IPS DF 6.9 (cell line): ENCODE results near the gene S100A4.
"Not testable (repeated sequence)": the region's sequence is repeated elsewhere in the genome, so short reads cannot be mapped to it uniquely, and the experiment has no call there.

Source experiments
- DNase-seq: peaks from one replicate; pipeline ENCODE4 v3.0.0-alpha.2; 2013; ENCODE audit warnings: low read depth, low spot score
- H3K27ac ChIP-seq: one replicate; pipeline ENCODE4 v1.5.1; 2013; ENCODE audit warnings: low read length, control low read depth
- H3K27me3 ChIP-seq: 2 replicates; pipeline ENCODE4 v1.6.1; 2013; ENCODE audit warnings: mild to moderate bottlenecking, low read length; ENCODE audit not compliant: control insufficient read depth, insufficient read depth
- H3K36me3 ChIP-seq: 2 replicates; pipeline ENCODE4 v1.6.1; 2013; ENCODE audit warnings: low read length; ENCODE audit not compliant: control insufficient read depth, insufficient read depth
- H3K4me1 ChIP-seq: 2 replicates; pipeline ENCODE4 v1.6.1; 2013; ENCODE audit warnings: low read length; ENCODE audit not compliant: control insufficient read depth, insufficient read depth
- H3K4me3 ChIP-seq: 2 replicates; pipeline ENCODE4 v1.5.1; 2013; ENCODE audit warnings: mild to moderate bottlenecking, low read length
- H3K9me3 ChIP-seq: 2 replicates; pipeline ENCODE4 v1.6.1; 2013; ENCODE audit warnings: low read length, inconsistent platforms; ENCODE audit not compliant: control insufficient read depth, insufficient read depth
- WGBS: extraction: QIAGEN DNeasy Blood & Tissue Kit; methylation state at CpG from one replicate; pipeline ENCODE4 v1.1.7; 2013; ENCODE audit warnings: mixed read lengths, missing lambda C conversion rate; ENCODE audit not compliant: insufficient read length, insufficient coverage; 5-methylcytosine and 5-hydroxymethylcytosine counted together

Gene S100A4

GRCh38 chr1:153578936-153579335, 33.3 kb upstream of the S100A4 start:
- Histone ChIP-seq H3K36me3 (no peaks in the 10 kb centered on the region), H3K4me3 (no peak overlapping the region), H3K9me3 (no peaks in the 10 kb centered on the region), H3K27ac (no peak overlapping the region), H3K4me1 (no peaks in the 10 kb centered on the region), H3K27me3 (no peaks in the 10 kb centered on the region)
- DNase-seq, result no peak
- WGBS, result no CpG with 5 or more reads among the region's 3 CpGs

DNA sequence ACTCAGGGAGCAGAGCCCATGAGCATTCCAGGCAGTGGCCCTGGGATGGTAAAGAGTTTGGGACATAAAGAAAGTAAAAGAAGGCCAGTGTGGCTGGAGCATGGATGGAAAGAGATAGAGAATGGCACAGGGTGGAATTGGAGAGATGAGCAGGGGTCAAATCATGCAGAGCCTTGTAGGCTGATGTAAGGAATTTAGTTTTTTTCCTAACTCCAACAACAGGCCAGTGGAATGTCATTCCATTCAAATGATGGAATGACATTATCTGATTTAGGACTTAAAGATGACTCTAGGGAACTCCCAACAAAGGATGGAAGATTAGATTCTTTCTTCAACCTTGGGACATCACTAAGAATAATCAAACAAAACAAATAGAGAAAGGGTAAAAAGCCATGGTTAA, 32.9 kb upstream of the S100A4 start:
- Histone ChIP-seq H3K4me1 (no peaks in the 10 kb centered on the region), H3K4me3 (no peak overlapping the region), H3K9me3 (no peaks in the 10 kb centered on the region), H3K36me3 (no peaks in the 10 kb centered on the region), H3K27ac (no peak overlapping the region), H3K27me3 (no peaks in the 10 kb centered on the region)
- DNase-seq, result no peak

- H3K4me3 ChIP-seq, result no peak overlapping the region
- DNase-seq, result no peak
- no peaks in the 10 kb centered on the region for H3K27me3 ChIP-seq
- H3K36me3 ChIP-seq, result no peaks in the 10 kb centered on the region
- no peaks in the 10 kb centered on the region for H3K4me1 ChIP-seq
- H3K9me3 ChIP-seq, result no peaks in the 10 kb centered on the region
- no peak overlapping the region for H3K27ac ChIP-seq
- no CpG with 5 or more reads among the region's 9 CpGs for WGBS
These were observed 32.0 kb upstream of the S100A4 start for GRCh38 chr1:153577624-153578051.

DNA sequence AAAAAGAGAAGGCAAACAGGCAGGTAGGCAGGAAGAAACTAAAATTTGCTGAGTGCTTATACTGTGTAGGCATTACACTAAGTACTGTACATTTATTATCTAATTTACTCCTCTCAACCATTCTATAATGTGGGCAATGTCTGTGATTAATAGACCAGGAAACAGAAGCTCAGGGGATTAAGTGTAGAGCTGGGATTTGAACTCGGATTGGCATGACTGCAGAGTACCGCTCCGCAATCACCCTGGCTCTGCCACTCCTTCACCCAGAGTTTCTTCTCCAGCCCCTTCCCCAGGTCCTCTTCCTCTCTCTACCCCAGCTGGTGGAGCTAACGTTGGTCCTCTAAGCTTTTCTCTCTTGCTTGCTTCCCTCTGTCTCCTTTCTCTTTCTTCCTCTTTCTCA, 31.5 kb upstream of the S100A4 start:
- no peaks in the 10 kb centered on the region for H3K4me1 ChIP-seq
- no peak overlapping the region for H3K4me3 ChIP-seq
- H3K27me3 ChIP-seq, result no peaks in the 10 kb centered on the region
- H3K27ac ChIP-seq, result no peak overlapping the region
- H3K9me3 ChIP-seq, result no peaks in the 10 kb centered on the region
- no CpG with 5 or more reads among the region's 4 CpGs for WGBS
- H3K36me3 ChIP-seq, result no peaks in the 10 kb centered on the region
- DNase-seq, result no peak

- H3K9me3 ChIP-seq, H3K27me3 ChIP-seq, H3K27ac ChIP-seq, H3K4me3 ChIP-seq, H3K4me1 ChIP-seq, DNase-seq, H3K36me3 ChIP-seq: not testable (repeated sequence)
- WGBS, result no CpG with 5 or more reads among the region's 10 CpGs
These were observed 29.9 kb upstream of the S100A4 start for GRCh38 chr1:153575497-153575896.

DNA sequence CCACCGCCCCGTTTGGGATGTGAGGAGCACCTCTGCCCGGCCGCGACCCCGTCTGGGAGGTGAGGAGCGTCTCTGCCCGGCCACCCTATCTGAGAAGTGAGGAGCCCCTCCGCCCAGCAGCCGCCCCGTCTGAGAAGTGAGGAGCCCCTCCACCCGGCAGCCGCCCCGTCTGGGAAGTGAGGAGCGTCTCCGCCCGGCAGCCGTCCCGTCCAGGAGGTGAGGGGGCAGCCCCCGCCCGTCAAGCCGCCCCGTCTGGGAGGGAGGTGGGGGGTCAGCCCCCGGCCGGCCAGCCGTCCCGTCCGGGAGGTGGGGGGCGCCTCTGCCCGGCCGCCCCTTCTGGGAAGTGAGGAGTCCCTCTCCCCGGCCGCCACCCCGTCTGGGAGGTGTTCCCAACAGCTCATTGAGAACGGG, 29.5 kb upstream of the S100A4 start:
- no CpG with 5 or more reads among the region's 35 CpGs for whole genome bisulfite sequencing
- H3K27ac ChIP-seq, H3K9me3 ChIP-seq, H3K4me3 ChIP-seq, H3K36me3 ChIP-seq, DNase-seq, H3K4me1 ChIP-seq, H3K27me3 ChIP-seq: not testable (repeated sequence)

GRCh38 chr1:153573351-153573750, 27.7 kb upstream of the S100A4 start:
- Histone ChIP-seq H3K4me1 (no peaks in the 10 kb centered on the region; the same call in 1 of the 2 replicates), H3K27ac (no peak overlapping the region), H3K4me3 (no peak overlapping the region), H3K9me3 (no peaks in the 10 kb centered on the region), H3K36me3 (no peaks in the 10 kb centered on the region), H3K27me3 (no peaks in the 10 kb centered on the region)
- no CpG with 5 or more reads among the region's 3 CpGs for WGBS
- no peak for DNase-seq

- H3K4me1 ChIP-seq, result peaks cover 7% of the 10 kb centered on the region
- H3K27me3 ChIP-seq, result no peaks in the 10 kb centered on the region
- no CpG with 5 or more reads among the region's 3 CpGs for WGBS
- H3K36me3 ChIP-seq, result no peaks in the 10 kb centered on the region
- H3K27ac ChIP-seq, result no peak overlapping the region
- no peak for DNase-seq
- H3K4me3 ChIP-seq, result no peak overlapping the region
- no peaks in the 10 kb centered on the region for H3K9me3 ChIP-seq
These were observed 27.0 kb upstream of the S100A4 start for GRCh38 chr1:153572569-153573015.

DNA sequence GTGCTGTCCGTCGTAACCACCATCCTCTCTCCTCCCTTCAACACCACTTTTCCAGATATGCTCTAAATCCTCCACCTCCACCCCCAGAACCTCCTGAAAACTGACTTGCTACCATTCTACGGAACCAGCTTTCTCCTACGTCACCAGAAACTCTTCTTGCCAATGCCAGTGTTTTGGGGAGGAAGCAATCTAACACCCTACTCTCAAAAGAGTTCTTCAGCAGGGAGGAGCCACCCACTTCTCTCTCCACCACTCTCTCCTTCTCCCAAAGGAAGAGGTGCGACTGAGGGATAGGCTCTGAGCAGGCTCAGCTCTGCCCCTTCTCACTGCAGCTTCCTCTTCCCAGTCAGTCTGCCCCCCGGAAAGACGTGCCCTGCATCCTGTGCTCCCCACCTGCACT, 26.1 kb upstream of the S100A4 start:
- H3K9me3 ChIP-seq, result no peaks in the 10 kb centered on the region
- peaks cover 8% of the 10 kb centered on the region for H3K4me1 ChIP-seq
- DNase-seq, result no peak
- no peak overlapping the region for H3K27ac ChIP-seq
- no peaks in the 10 kb centered on the region for H3K36me3 ChIP-seq
- H3K27me3 ChIP-seq, result no peaks in the 10 kb centered on the region
- no peak overlapping the region for H3K4me3 ChIP-seq
- no CpG with 5 or more reads among the region's 7 CpGs for WGBS

DNA sequence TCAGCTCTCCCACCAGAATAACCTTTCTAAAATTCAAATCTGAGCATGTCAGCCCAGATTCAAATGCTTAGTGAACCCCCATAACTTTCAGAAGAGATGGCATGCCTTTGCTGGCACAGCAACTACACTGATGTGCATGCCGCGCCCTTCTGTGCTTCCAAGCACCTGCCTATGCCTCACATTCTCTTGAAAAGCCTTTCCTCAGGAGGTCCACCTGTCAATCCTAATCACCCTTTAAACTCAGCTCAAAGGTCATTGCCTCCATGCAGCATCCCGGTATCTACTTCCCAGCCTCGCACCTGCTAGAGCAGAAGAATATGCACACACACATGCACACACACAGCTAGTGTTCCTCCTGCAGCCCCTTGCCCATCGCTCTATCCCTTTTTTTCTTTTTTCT, 25.3 kb upstream of the S100A4 start:
- H3K36me3 ChIP-seq, result no peaks in the 10 kb centered on the region
- H3K9me3 ChIP-seq, result no peaks in the 10 kb centered on the region
- no peak overlapping the region for H3K27ac ChIP-seq
- peaks cover 12% of the 10 kb centered on the region for H3K4me1 ChIP-seq
- H3K4me3 ChIP-seq, result no peak overlapping the region
- H3K27me3 ChIP-seq, result no peaks in the 10 kb centered on the region
- WGBS, result no CpG with 5 or more reads among the region's 5 CpGs
- DNase-seq, result no peak

GRCh38 chr1:153569465-153569864, 23.9 kb upstream of the S100A4 start:
- Histone ChIP-seq H3K27ac (no peak overlapping the region), H3K36me3 (no peaks in the 10 kb centered on the region), H3K9me3 (no peaks in the 10 kb centered on the region), H3K4me3 (no peak overlapping the region), H3K4me1 (peaks cover 17% of the 10 kb centered on the region), H3K27me3 (no peaks in the 10 kb centered on the region)
- no CpG with 5 or more reads among the region's 8 CpGs for WGBS
- DNase-seq, result no peak
